Measurements from ENCODE around the gene MTAP. TPM values are rescaled to one million over a fixed set of nuclear protein-coding genes. Genes with fewer than 3 reads are reported as not detected.

Gene MTAP
- total RNA-seq, 1 donor from 2014 or later = 73.4 TPM

DNA sequence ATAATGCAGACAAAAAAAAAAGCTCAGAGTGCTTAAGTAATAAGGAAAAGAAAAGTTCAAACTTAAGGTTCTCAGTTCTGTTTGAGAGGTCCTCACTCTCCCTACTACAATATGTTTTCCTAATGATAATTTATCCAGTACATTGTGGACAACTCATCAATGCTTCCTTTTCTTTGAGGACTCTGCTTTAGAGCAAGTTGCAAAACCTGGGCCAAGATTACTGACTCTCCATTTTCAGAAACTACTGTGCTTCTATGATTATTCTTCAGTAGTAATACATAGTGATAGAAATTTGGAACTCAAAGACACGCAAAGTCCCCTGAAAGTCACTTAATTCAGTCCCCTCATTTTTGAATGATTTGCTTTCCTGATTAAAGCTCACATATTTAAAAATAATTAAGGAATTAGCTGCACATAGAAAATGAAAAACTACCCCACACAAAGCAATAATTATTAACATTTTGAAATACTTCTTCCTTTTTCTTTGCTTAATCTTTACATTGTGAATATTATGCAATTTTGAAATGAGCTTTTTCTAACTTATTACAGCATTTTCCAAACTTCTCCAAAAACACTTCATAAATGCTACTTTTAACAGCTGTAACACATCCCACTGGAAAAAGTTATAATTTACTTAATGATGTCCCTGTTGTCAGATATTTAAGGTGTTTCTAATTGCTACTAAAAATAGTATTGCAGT is 180.6 kb downstream of the MTAP start:
- TF ChIP-seq, protein P1, sequence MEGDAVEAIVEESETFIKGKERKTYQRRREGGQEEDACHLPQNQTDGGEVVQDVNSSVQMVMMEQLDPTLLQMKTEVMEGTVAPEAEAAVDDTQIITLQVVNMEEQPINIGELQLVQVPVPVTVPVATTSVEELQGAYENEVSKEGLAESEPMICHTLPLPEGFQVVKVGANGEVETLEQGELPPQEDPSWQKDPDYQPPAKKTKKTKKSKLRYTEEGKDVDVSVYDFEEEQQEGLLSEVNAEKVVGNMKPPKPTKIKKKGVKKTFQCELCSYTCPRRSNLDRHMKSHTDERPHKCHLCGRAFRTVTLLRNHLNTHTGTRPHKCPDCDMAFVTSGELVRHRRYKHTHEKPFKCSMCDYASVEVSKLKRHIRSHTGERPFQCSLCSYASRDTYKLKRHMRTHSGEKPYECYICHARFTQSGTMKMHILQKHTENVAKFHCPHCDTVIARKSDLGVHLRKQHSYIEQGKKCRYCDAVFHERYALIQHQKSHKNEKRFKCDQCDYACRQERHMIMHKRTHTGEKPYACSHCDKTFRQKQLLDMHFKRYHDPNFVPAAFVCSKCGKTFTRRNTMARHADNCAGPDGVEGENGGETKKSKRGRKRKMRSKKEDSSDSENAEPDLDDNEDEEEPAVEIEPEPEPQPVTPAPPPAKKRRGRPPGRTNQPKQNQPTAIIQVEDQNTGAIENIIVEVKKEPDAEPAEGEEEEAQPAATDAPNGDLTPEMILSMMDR (conservative IDR thresholded peaks at IDR 0.05) = no peak
- H3K36me3 Mint-ChIP-seq = no peaks in the 10 kb centered on the region
- H3K9me3 Mint-ChIP-seq = no peaks in the 10 kb centered on the region
- no peaks in the 10 kb centered on the region for H3K4me1 Mint-ChIP-seq (ENCODE audit: unreplicated experiment)
- H3K27ac Mint-ChIP-seq = no peak overlapping the region
- H3K27me3 Mint-ChIP-seq = peaks cover 98% of the 10 kb centered on the region
- no peak overlapping the region for H3K4me3 Mint-ChIP-seq
- DNase-seq (ENCODE audit: extremely low spot score, unreplicated experiment) = no peak

DNA sequence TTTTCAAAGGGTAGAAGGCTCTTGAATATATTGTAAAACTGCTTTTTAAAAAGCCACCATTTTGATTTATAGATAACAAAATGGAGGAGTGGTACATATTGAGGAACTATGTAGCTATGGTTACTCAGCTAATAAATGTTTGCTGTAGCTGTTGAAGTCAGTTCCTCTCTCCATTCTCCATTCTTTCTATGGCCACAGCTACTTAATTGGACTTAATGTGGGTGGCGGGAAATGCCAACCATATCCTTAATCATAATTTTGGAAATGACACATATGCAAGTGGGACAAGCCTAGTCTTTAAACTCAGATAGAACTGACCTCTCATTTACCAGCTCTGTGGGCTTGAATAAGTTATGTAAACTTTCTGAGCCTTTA is 181.1 kb downstream of the MTAP start:
- H3K27me3 Mint-ChIP-seq = peaks cover 98% of the 10 kb centered on the region

DNA sequence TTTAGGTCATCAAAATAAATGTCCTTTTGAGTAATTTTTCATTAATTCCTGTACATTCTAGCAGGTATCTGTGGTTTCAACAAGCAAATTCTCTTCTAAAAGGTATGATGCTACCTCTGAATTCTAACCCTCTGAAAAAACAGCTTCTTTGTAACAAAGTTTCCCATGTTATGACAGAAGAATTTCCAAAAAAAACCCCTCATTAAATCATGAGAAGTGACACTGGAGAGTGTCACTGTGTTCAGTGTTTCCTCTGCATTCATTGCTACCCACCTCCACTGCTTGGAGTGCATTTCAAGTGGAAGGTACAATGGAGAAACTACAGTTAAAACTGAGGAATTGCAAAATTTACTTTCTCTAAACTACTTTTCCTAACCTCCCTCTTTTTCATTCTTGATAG is 181.7 kb downstream of the MTAP start:
- Mint-ChIP-seq H3K4me1 (ENCODE audit: unreplicated experiment) (no peaks in the 10 kb centered on the region), H3K27me3 (peaks cover 98% of the 10 kb centered on the region), H3K36me3 (no peaks in the 10 kb centered on the region), H3K9me3 (no peaks in the 10 kb centered on the region), H3K4me3 (no peak overlapping the region), H3K27ac (no peak overlapping the region)
- TF ChIP-seq, protein P1 (conservative IDR thresholded peaks at IDR 0.05) = no peak
- no peak for DNase-seq (ENCODE audit: extremely low spot score, unreplicated experiment)

More for the DNA sequence above, 181.1 kb downstream of the MTAP start:
- H3K27ac Mint-ChIP-seq = no peak overlapping the region
- no peaks in the 10 kb centered on the region for H3K36me3 Mint-ChIP-seq
- TF ChIP-seq, protein P1 (conservative IDR thresholded peaks at IDR 0.05) = no peak
- H3K9me3 Mint-ChIP-seq = no peaks in the 10 kb centered on the region
- no peaks in the 10 kb centered on the region for H3K4me1 Mint-ChIP-seq (ENCODE audit: unreplicated experiment)
- no peak for DNase-seq (ENCODE audit: extremely low spot score, unreplicated experiment)
- H3K4me3 Mint-ChIP-seq = no peak overlapping the region

DNA sequence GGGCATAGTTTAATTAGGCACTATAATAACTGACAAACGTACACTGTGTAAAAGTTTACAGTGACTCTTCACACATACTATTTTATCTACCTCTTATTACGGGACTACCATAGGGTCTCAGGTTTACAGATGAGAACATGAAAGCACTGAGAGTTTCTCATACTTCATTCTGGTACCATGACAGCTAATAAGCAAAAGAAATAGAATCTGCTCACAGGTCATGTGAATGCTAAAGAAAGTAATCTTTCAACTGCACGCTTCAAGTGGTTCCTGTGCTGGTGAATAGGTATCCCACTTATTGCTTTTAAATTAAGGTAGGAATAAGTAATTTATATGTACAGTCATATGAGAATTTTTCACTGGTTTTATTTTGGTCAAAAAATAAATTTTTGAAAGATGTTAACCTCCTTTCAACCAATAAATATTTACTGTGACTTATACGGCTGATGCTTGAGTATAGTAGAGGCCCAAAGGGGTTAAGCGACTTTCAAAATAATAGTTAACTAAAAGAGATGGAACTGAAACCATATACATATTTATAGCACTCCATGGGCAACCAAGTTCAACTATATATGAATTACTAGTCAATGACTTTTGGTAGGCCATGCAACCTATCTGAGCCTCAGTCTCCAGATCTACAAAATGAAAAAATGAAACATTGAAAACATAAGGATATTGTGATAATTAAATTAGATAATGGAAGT is 183.7 kb downstream of the MTAP start:
- DNase-seq (ENCODE audit: extremely low spot score, unreplicated experiment) = no peak
- Mint-ChIP-seq H3K27me3 (peaks cover 100% of the 10 kb centered on the region), H3K4me3 (no peak overlapping the region), H3K4me1 (ENCODE audit: unreplicated experiment) (no peaks in the 10 kb centered on the region), H3K9me3 (no peaks in the 10 kb centered on the region), H3K36me3 (no peaks in the 10 kb centered on the region), H3K27ac (no peak overlapping the region)
- TF ChIP-seq, protein P1 (conservative IDR thresholded peaks at IDR 0.05) = no peak

Other genes with a start within 250 kb of the MTAP start
- gene CDKN2A, start 191.8 kb downstream of the MTAP start, total RNA-seq (ENCODE audit: low replicate concordance) = 1.8 and 9.0 TPM in 2 replicates
- 0.58 and 1.5 TPM in 2 replicates for gene CDKN2B-AS1, start 192.2 kb downstream of the MTAP start, total RNA-seq (ENCODE audit: low replicate concordance)
- 18.4 and 64.0 TPM in 2 replicates for gene CDKN2B, start 206.7 kb downstream of the MTAP start, total RNA-seq (ENCODE audit: low replicate concordance)

Data from type B pancreatic cell (in vitro differentiated cells).